HL-60/S4 (cell line): ENCODE results near the gene ZNF485.

Experiments used
- in situ Hi-C: fragments of 300-500 bp; cut with MboI; formaldehyde crosslinking; loops from 2 replicates; pipeline ENCODE4 v1.14.3; 2022; ENCODE audit warnings: low sequenced_read_pairs

ZNF485 gene

GRCh38 chr10:43667317-43667731 lies 61.1 kb downstream of the ZNF485 start:
- in situ Hi-C loops: no loop called here
